Measurements from ENCODE around the gene MPHOSPH9. TPM values are rescaled to one million over a fixed set of nuclear protein-coding genes. Genes with fewer than 3 reads are reported as not detected.

MPHOSPH9 gene
- total RNA-seq, 2 experiments from 2014 or later: 94.0 to 128 TPM

DNA sequence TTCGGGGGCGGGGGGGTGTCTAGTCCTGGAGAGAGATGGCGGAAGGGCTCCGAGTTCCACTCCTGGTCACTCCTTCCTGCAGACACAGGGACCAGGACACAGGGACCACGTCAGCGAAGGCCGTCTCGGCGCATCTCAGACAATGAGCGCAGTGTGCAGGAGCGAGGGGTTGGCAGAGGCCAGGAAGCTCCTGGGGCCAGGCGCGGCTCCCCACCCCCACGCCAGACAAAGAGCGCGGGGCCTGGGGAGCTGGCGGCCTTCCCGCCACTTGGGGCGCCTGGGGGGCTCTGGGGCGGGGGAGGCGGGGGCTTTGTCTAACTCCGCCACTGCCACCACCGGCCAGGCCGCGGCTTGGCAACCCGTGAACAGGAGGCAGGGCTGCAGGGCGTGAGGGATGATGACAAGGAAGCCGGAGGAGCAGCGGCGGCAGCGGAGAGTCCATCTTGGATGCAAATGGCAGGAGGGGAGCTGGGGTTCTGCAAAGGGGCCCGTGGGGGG is 36.5 kb upstream of the MPHOSPH9 start:
- H3K27me3 Mint-ChIP-seq: no peaks in the 10 kb centered on the region
- H3K9me3 Mint-ChIP-seq (ENCODE audit: low read depth): no peaks in the 10 kb centered on the region
- intact Hi-C loops (cut with DNase I, micrococcal nuclease): loop anchor here in 1 of 2 experiments (1.0 kb wide), 1 partner anchor 189 kb away; the partner anchor contains the start of gene SNRNP35
- DNase-seq: peak; percentile 70
- ATAC-seq: peak; percentile 30
- peak overlapping the region; percentile 86 for H3K4me3 Mint-ChIP-seq
- CTCF ChIA-PET: interaction anchor here (0.5 to 4.0 kb wide), 11 partner anchors 13 to 876 kb away, joined by 3 to 16 read pairs (median 4); partner anchors contain the start of genes MPHOSPH9 and MTRFR
- H3K4me1 Mint-ChIP-seq: peaks cover 23% of the 10 kb centered on the region
- POLR2A ChIA-PET: interaction anchor here (2.5 kb wide), 1 partner anchor 37 kb away, joined by 8 read pairs; the partner anchor contains the start of genes MPHOSPH9 and MTRFR
- peak overlapping the region; percentile 88 for H3K27ac Mint-ChIP-seq
- H3K36me3 Mint-ChIP-seq (ENCODE audit: low read depth): peaks cover 4% of the 10 kb centered on the region

DNA sequence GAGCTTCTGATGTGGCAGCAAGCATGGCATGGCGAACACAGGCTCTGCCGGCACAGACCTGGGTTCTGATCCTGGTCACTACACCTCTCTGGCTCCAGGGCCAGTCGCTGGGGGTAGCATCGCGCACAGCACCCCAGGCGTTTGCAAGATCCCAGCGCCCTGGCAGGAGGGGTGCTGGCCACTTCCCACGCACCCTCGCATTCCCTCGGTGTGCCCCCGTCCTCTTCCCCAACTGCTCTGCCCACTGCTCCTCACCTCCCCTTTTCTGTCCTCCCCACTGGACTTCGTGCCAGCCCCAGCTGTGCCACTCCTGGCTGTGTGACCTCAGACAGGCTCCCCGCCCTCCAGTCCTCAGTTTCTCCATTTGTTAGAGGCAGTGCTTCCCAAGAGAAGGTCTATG is 35.9 kb upstream of the MPHOSPH9 start:
- H3K27ac Mint-ChIP-seq: peak overlapping the region; percentile 82
- intact Hi-C loops (cut with DNase I, micrococcal nuclease): loop anchor here in 1 of 2 experiments (1.0 kb wide), 1 partner anchor 189 kb away; the partner anchor contains the start of gene SNRNP35
- ChIA-PET POLR2A (interaction anchor here (2.5 kb wide), 1 partner anchor 36 kb away, joined by 8 read pairs; the partner anchor contains the start of genes MPHOSPH9 and MTRFR), CTCF (interaction anchor here (0.5 to 4.0 kb wide), 8 partner anchors 12 to 875 kb away, joined by 3 to 16 read pairs (median 3); partner anchors contain the start of genes MPHOSPH9 and MTRFR)
- no peaks in the 10 kb centered on the region for H3K27me3 Mint-ChIP-seq
- H3K36me3 Mint-ChIP-seq (ENCODE audit: low read depth): peaks cover 6% of the 10 kb centered on the region
- H3K9me3 Mint-ChIP-seq (ENCODE audit: low read depth): no peaks in the 10 kb centered on the region
- peaks cover 23% of the 10 kb centered on the region for H3K4me1 Mint-ChIP-seq
- H3K4me3 Mint-ChIP-seq: peak overlapping the region; percentile 86
- ATAC-seq: no peak
- DNase-seq: no peak

- Mint-ChIP-seq H3K9me3 (ENCODE audit: low read depth) (no peaks in the 10 kb centered on the region), H3K36me3 (ENCODE audit: low read depth) (peaks cover 6% of the 10 kb centered on the region), H3K4me1 (peaks cover 23% of the 10 kb centered on the region), H3K27me3 (no peaks in the 10 kb centered on the region), H3K27ac (no peak overlapping the region), H3K4me3 (peak overlapping the region; percentile 86)
- ATAC-seq (no peak), DNase-seq (peak; percentile 26)
- intact Hi-C loops (cut with DNase I, micrococcal nuclease): no loop called here
- ChIA-PET POLR2A (interaction anchor here (0.6 to 2.5 kb wide), 2 partner anchors 35 to 107 kb away, joined by 5 to 8 read pairs; partner anchors contain the start of genes MPHOSPH9 and MTRFR), CTCF (interaction anchor here (0.5 to 4.0 kb wide), 3 partner anchors 30 to 473 kb away, joined by 3 to 16 read pairs (median 3); partner anchors contain the start of genes MPHOSPH9 and MTRFR)
These were observed 35.3 kb upstream of the MPHOSPH9 start for GRCh38 chr12:123267991-123268843.

DNA sequence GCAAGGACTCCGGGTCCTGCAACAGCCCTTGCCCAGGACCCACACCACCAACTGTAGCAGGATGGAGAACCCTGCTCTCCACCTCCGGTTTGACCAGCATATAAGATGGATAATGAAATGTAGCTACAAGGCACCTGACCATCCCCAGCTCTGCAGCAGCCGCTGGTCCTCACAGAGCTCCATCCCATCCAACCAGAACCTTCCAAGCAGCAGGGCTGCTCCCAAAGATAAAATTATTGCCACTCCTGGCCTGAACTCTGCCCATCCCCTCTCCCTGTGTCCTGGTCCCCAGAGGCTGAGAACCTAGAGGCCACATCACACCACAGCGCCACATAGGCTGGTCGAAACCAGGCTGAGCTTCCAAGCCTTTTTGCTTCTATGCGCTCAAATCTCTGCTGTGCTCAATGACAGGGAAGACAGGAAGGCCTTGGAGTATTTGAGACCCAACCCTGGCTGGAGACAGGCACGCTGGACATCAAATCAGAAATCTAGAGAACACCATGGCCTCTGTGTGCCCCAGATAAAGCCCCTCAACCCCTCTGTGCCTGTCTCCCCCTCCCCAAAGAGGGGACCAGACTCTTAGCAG is 34.5 kb upstream of the MPHOSPH9 start:
- ChIA-PET CTCF (interaction anchor here (0.5 to 4.0 kb wide), 5 partner anchors 29 to 472 kb away, joined by 3 to 16 read pairs (median 3); partner anchors contain the start of genes MPHOSPH9 and MTRFR), POLR2A (no interaction called here)
- intact Hi-C loops (cut with DNase I, micrococcal nuclease): no loop called here
- ATAC-seq: no peak
- H3K4me3 Mint-ChIP-seq: no peak overlapping the region
- H3K27ac Mint-ChIP-seq: no peak overlapping the region
- no peak for DNase-seq
- peaks cover 9% of the 10 kb centered on the region for H3K36me3 Mint-ChIP-seq (ENCODE audit: low read depth)
- no peaks in the 10 kb centered on the region for H3K27me3 Mint-ChIP-seq
- no peaks in the 10 kb centered on the region for H3K9me3 Mint-ChIP-seq (ENCODE audit: low read depth)
- H3K4me1 Mint-ChIP-seq: peaks cover 23% of the 10 kb centered on the region

DNA sequence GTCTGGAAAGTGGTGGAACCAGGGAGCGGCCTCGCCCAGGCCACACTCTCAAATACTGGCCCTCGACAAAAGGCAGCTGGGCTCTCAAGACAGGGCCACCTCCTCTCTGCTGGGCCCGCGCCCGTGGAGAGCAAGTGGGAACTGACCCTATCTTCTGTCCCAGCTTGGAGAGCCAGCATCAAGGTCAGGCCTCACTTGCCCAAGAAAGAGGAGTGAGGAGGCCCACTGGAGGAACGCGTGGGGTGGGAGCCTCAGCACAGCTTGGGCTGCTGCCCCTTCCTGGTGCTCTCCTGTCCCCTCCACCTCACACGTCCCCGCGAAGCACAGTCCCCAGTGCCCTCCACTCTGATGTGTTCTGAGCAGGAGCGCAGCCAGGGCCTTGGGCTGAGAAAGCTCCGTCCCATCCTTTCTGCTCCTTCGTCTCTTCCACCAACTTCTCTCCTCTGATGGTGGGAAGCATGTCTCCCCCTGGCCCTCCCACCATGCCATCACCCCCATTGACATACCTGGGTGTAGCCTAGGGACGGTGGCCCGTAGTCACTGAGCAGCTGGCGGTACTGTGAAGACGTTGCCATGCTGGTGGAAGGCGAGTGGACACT is 33.8 kb upstream of the MPHOSPH9 start:
- H3K9me3 Mint-ChIP-seq (ENCODE audit: low read depth): no peaks in the 10 kb centered on the region
- H3K36me3 Mint-ChIP-seq (ENCODE audit: low read depth): peaks cover 9% of the 10 kb centered on the region
- DNase-seq (no peak), ATAC-seq (no peak)
- H3K27me3 Mint-ChIP-seq: no peaks in the 10 kb centered on the region
- intact Hi-C loops (cut with DNase I, micrococcal nuclease): no loop called here
- ChIA-PET CTCF (interaction anchor here (0.7 to 4.0 kb wide), 4 partner anchors 29 to 60 kb away, joined by 3 to 16 read pairs (median 4); partner anchors contain the start of genes MPHOSPH9 and MTRFR), POLR2A (no interaction called here)
- no peak overlapping the region for H3K27ac Mint-ChIP-seq
- no peak overlapping the region for H3K4me3 Mint-ChIP-seq
- peaks cover 20% of the 10 kb centered on the region for H3K4me1 Mint-ChIP-seq

GRCh38 chr12:123265851-123266678 is 33.1 kb upstream of the MPHOSPH9 start:
- peaks cover 20% of the 10 kb centered on the region for H3K4me1 Mint-ChIP-seq
- H3K36me3 Mint-ChIP-seq (ENCODE audit: low read depth): peaks cover 9% of the 10 kb centered on the region
- ATAC-seq: no peak
- DNase-seq: no peak
- intact Hi-C loops (cut with DNase I, micrococcal nuclease): no loop called here
- no peaks in the 10 kb centered on the region for H3K27me3 Mint-ChIP-seq
- no peak overlapping the region for H3K27ac Mint-ChIP-seq
- CTCF ChIA-PET: interaction anchor here (1.1 kb wide), 1 partner anchor 28 kb away, joined by 5 read pairs; no protein-coding TSS in a partner anchor
- POLR2A ChIA-PET: no interaction called here
- no peaks in the 10 kb centered on the region for H3K9me3 Mint-ChIP-seq (ENCODE audit: low read depth)
- H3K4me3 Mint-ChIP-seq: no peak overlapping the region

DNA sequence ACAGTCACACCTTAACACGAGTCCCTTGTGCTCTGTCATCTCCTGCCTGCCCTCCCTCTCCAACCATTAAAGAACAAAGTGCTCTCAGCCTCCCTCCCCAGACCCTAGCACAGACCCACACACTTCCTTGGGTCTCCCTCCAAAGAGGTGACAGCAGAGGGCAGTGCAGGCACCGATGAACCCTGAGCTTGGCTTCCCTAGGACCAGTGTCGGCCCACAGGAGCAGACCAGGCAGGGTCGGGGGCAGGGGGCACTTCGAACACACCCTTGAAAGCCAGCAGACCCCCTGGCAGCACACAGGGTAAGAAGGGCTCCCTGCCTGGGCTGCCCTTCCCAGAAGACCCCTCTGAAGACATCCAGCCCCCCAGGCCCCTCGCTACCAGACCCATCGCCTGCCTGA is 31.7 kb upstream of the MPHOSPH9 start:
- Mint-ChIP-seq H3K36me3 (ENCODE audit: low read depth) (peaks cover 18% of the 10 kb centered on the region), H3K27ac (no peak overlapping the region), H3K9me3 (ENCODE audit: low read depth) (no peaks in the 10 kb centered on the region), H3K27me3 (no peaks in the 10 kb centered on the region), H3K4me3 (no peak overlapping the region), H3K4me1 (peaks cover 14% of the 10 kb centered on the region)
- ATAC-seq (no peak), DNase-seq (peak; percentile 41)
- intact Hi-C loops (cut with DNase I, micrococcal nuclease): no loop called here
- ChIA-PET CTCF (interaction anchor here (0.6 to 1.4 kb wide), 3 partner anchors 8 to 451 kb away, joined by 3 to 4 read pairs (median 3); no protein-coding TSS in a partner anchor), POLR2A (no interaction called here)

DNA sequence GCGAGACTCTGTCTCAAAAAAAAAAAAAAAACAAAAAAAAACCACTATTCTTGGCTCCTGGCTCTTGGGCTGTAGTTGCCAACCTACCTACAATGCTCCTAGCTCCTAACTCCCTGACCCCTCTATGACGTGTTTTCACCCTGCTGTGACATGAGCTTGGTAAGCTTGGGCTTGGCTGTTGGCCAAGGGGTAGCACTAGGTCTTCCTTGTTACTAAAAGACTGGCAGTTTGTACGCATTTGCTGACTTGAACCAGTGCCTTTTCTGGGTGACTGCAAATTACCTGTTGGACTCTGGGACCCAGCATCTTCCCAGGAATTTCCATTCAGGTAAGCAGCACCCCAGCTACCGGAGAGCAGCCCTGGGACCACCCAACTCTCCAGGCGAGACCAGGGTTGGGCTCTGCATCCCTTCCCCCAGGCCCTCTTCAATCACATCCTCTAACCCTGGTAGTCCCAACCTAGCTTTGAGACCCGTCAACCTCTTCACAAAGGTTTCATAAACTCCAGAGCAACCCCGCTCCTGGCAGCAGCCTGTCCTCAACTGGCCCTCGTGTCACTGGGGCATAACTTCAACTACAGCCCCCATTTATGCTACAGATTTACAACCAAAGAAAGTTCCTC is 30.4 kb upstream of the MPHOSPH9 start:
- peaks cover 12% of the 10 kb centered on the region for H3K4me1 Mint-ChIP-seq
- H3K36me3 Mint-ChIP-seq (ENCODE audit: low read depth): peaks cover 18% of the 10 kb centered on the region
- H3K27me3 Mint-ChIP-seq: no peaks in the 10 kb centered on the region
- no peak overlapping the region for H3K27ac Mint-ChIP-seq
- intact Hi-C loops (cut with DNase I, micrococcal nuclease): no loop called here
- no peak for ATAC-seq
- ChIA-PET POLR2A (no interaction called here), CTCF (interaction anchor here (0.7 kb wide), 1 partner anchor 40 kb away, joined by 7 read pairs; no protein-coding TSS in a partner anchor)
- no peaks in the 10 kb centered on the region for H3K9me3 Mint-ChIP-seq (ENCODE audit: low read depth)
- DNase-seq: no peak
- no peak overlapping the region for H3K4me3 Mint-ChIP-seq

DNA sequence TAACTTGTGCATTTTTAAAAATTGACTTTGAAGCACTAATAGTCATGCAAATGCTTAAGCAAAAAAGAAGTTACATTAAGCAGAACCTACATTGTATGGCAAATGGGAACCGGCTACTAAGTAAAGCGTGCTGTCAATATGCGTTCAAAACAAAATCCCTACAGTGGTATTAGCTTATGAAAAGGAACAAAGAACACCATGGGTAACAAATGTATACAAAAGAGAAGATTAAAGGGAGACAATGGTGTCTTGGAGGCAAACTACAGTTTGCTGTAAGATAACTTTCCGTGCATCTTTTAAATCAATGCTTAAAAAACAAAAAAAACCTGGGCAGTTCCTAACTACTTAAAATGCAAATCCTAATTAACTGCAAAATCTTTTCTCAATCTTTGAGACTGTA is 28.3 kb upstream of the MPHOSPH9 start:
- intact Hi-C loops (cut with DNase I, micrococcal nuclease): no loop called here
- Mint-ChIP-seq H3K27me3 (no peaks in the 10 kb centered on the region), H3K4me1 (peaks cover 10% of the 10 kb centered on the region), H3K36me3 (ENCODE audit: low read depth) (peaks cover 28% of the 10 kb centered on the region), H3K27ac (no peak overlapping the region), H3K4me3 (no peak overlapping the region), H3K9me3 (ENCODE audit: low read depth) (no peaks in the 10 kb centered on the region)
- ChIA-PET CTCF (interaction anchor here (1.3 kb wide), 1 partner anchor 22 kb away, joined by 3 read pairs; no protein-coding TSS in a partner anchor), POLR2A (no interaction called here)
- ATAC-seq: no peak
- DNase-seq: no peak

GRCh38 chr12:123260081-123260480 is 27.1 kb upstream of the MPHOSPH9 start:
- H3K4me3 Mint-ChIP-seq: no peak overlapping the region
- peaks cover 13% of the 10 kb centered on the region for H3K4me1 Mint-ChIP-seq
- DNase-seq: no peak
- H3K9me3 Mint-ChIP-seq (ENCODE audit: low read depth): no peaks in the 10 kb centered on the region
- intact Hi-C loops (cut with DNase I, micrococcal nuclease): no loop called here
- ChIA-PET CTCF (no interaction called here), POLR2A (interaction anchor here (0.7 kb wide), 1 partner anchor 35 kb away, joined by 3 read pairs; no protein-coding TSS in a partner anchor)
- no peaks in the 10 kb centered on the region for H3K27me3 Mint-ChIP-seq
- peaks cover 36% of the 10 kb centered on the region for H3K36me3 Mint-ChIP-seq (ENCODE audit: low read depth)
- H3K27ac Mint-ChIP-seq: no peak overlapping the region
- ATAC-seq: no peak
